Measurements from ENCODE around the gene PACSIN2.

DNA sequence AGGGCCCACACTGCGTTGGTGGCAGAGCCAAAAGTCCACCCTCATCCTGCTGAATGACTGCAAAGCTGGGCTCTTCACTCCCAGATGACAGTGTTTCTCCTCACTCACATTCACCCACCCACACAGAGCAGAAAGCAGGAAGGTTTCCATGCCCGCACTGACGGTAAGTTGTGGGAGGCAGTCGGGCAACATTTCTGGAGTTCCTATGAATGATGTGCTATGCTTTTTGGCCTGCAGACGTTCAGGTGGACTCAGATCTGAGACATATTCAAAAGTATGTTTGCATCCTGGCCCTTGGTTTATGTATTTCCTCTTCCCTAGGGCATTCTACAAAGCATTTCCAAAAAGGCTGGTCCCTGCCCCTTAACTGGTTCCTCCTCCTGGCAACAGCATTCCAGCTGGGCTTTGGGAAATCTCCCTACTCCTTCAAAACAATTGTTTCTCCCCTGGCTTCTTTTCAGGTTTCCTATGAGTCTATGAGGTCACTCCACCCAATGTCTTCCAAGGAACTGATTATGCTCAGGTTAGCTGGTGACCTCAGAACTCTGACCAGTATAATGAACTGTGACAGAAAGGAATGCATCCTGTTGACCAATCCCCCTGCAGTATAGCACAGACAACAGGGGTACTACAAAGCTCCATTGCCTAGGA is 36.4 kb downstream of the PACSIN2 start:
- TF ChIP-seq, protein P1, sequence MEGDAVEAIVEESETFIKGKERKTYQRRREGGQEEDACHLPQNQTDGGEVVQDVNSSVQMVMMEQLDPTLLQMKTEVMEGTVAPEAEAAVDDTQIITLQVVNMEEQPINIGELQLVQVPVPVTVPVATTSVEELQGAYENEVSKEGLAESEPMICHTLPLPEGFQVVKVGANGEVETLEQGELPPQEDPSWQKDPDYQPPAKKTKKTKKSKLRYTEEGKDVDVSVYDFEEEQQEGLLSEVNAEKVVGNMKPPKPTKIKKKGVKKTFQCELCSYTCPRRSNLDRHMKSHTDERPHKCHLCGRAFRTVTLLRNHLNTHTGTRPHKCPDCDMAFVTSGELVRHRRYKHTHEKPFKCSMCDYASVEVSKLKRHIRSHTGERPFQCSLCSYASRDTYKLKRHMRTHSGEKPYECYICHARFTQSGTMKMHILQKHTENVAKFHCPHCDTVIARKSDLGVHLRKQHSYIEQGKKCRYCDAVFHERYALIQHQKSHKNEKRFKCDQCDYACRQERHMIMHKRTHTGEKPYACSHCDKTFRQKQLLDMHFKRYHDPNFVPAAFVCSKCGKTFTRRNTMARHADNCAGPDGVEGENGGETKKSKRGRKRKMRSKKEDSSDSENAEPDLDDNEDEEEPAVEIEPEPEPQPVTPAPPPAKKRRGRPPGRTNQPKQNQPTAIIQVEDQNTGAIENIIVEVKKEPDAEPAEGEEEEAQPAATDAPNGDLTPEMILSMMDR (IDR thresholded peaks at IDR 0.05; ENCODE audit: low read depth, low read length) = no peak
- TF ChIP-seq POLR2A (IDR thresholded peaks at IDR 0.05; ENCODE audit: extremely low read depth, insufficient read length) = no peak
